Stomach (tissue), 4 donors: ENCODE data around the gene SMPD3.

ENCODE experiments used
- CTCF ChIP-seq, 7 experiments: fragments of 450-650 bp in 4 of 7; fragments of 200-600 bp in 3 of 7; sonication (generic) in 3 of 7; IDR thresholded peaks; one replicate each; pipeline ENCODE4 v1.5.1; 2016 to 2019; ENCODE audit warnings: antibody characterized with exemption in 7 of 7, control low read depth in 2 of 7, mild to moderate bottlenecking in 1 of 7
- EP300 ChIP-seq: sonication (generic); formaldehyde crosslinking; IDR thresholded peaks from one replicate; pipeline ENCODE4 v1.6.1; 2017; ENCODE audit warnings: antibody characterized with exemption
- POLR2A ChIP-seq, 4 donors: fragments of 450-650 bp; IDR thresholded peaks; one replicate each; pipeline ENCODE4 v1.6.1; 2016; ENCODE audit warnings: antibody characterized with exemption in 4 of 4, control low read depth in 2 of 4, mild to moderate bottlenecking in 1 of 4, moderate library complexity in 1 of 4
- POLR2AphosphoS5 ChIP-seq, 3 donors: sonication (generic); formaldehyde crosslinking; IDR thresholded peaks; one replicate each; pipeline ENCODE4 v1.6.1; 2016; ENCODE audit warnings: antibody characterized with exemption in 3 of 3

GRCh38 chr16:68367891-68368290 lies 80.4 kb downstream of the SMPD3 start:
- TF ChIP-seq EP300 (no peak), CTCF (IDR thresholded peaks at IDR 0.05) (no peak), POLR2A (IDR thresholded peaks at IDR 0.05) (no peak), POLR2AphosphoS5 (IDR thresholded peaks at IDR 0.05) (no peak)
